Osteoblast (primary cell): Measurements from ENCODE around the gene TTLL5. TPM values are rescaled to one million over a fixed set of nuclear protein-coding genes. Genes with fewer than 3 reads are reported as not detected.

ENCODE experiments used
- DNase-seq: peaks from one replicate; pipeline ENCODE4 v3.0.0; 2011; ENCODE audit warnings: low spot score, mixed read lengths; ENCODE audit not compliant: insufficient read length; ENCODE audit errors: missing footprints
- H2AFZ ChIP-seq: 2 replicates; pipeline ENCODE4 v1.6.0; 2011; ENCODE audit warnings: mild to moderate bottlenecking, low read length
- H3K27ac ChIP-seq: 2 replicates; pipeline ENCODE4 v1.5.1; 2011; ENCODE audit warnings: mild to moderate bottlenecking, low read depth, low read length, moderate library complexity
- H3K27me3 ChIP-seq: 2 replicates; pipeline ENCODE4 v1.6.0; 2012; ENCODE audit warnings: mild to moderate bottlenecking, control low read depth, inconsistent platforms, low read length, moderate library complexity; ENCODE audit not compliant: insufficient read depth
- H3K36me3 ChIP-seq: 2 replicates; pipeline ENCODE4 v1.5.1; 2011; ENCODE audit warnings: mild to moderate bottlenecking, low read length, control low read depth, moderate library complexity; ENCODE audit not compliant: insufficient read depth
- H3K4me1 ChIP-seq: 2 replicates; pipeline ENCODE4 v1.5.1; 2011; ENCODE audit warnings: mild to moderate bottlenecking, low read length, control low read depth, moderate library complexity; ENCODE audit not compliant: insufficient read depth
- H3K4me2 ChIP-seq: 2 replicates; pipeline ENCODE4 v1.6.0; 2011; ENCODE audit warnings: mild to moderate bottlenecking, low read length; ENCODE audit not compliant: insufficient read depth
- H3K4me3 ChIP-seq: fragments of 200-600 bp; sonication (generic); 3 replicates; pipeline ENCODE4 v1.5.1; 2012; ENCODE audit warnings: mild to moderate bottlenecking, low read length, inconsistent platforms; ENCODE audit not compliant: insufficient read depth
- H3K79me2 ChIP-seq: 2 replicates; pipeline ENCODE4 v1.6.0; 2012; ENCODE audit warnings: mild to moderate bottlenecking, low read length, control low read depth, inconsistent platforms; ENCODE audit not compliant: insufficient read depth
- H3K9me3 ChIP-seq: 2 replicates; pipeline ENCODE4 v1.5.1; 2011; ENCODE audit warnings: low read depth, low read length, control low read depth
- H4K20me1 ChIP-seq: 2 replicates; pipeline ENCODE4 v1.6.0; 2012; ENCODE audit warnings: mild to moderate bottlenecking, low read length, control low read depth; ENCODE audit not compliant: insufficient read depth
- total RNA-seq: library from RNA; depleted of rRNA; stranded (reverse); fragments of >200 nt; gene quantifications from 2 replicates; pipeline ENCODE4 v1.2.3, GENCODE V29; 2012
- TF ChIP-seq, protein P1 (sequence below): IDR thresholded peaks from 2 replicates; pipeline ENCODE4 v1.5.1; 2011; ENCODE audit warnings: mild to moderate bottlenecking, low read depth, low read length, moderate library complexity; ENCODE audit errors: extremely low read depth

TTLL5 gene
- total RNA-seq, 1 donor = 30.4 TPM

DNA sequence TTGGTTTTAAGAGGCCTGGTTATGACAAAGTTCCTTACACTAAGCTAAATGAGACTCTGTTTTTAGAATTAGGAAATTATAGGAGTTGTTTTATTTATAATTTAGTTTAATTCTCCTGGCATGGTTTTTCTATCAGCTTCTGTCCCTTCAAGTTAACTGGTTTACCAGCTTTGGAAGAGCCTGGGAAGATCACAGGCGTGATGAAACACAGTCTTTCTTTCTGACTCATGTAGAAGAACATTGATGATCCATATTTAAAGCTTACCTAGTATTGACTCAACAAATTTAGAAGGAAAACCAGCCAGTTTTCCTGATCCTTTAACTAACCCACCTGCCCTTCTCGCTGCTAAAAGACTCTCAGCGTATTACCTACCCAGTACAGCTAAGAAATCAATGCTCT lies 165.6 kb downstream of the TTLL5 start:
- Histone ChIP-seq H3K4me1 (peaks cover 33% of the 10 kb centered on the region), H3K27me3 (no peaks in the 10 kb centered on the region)

GRCh38 chr14:75827331-75827730 lies 166.3 kb downstream of the TTLL5 start:
- no peak overlapping the region for H3K4me3 ChIP-seq
- H3K27me3 ChIP-seq = no peaks in the 10 kb centered on the region
- no peaks in the 10 kb centered on the region for H3K9me3 ChIP-seq
- no peak for DNase-seq
- no peaks in the 10 kb centered on the region for H3K36me3 ChIP-seq
- no peak overlapping the region for H3K4me2 ChIP-seq
- H3K27ac ChIP-seq = no peak overlapping the region
- no peaks in the 10 kb centered on the region for H4K20me1 ChIP-seq
- TF ChIP-seq, protein P1, sequence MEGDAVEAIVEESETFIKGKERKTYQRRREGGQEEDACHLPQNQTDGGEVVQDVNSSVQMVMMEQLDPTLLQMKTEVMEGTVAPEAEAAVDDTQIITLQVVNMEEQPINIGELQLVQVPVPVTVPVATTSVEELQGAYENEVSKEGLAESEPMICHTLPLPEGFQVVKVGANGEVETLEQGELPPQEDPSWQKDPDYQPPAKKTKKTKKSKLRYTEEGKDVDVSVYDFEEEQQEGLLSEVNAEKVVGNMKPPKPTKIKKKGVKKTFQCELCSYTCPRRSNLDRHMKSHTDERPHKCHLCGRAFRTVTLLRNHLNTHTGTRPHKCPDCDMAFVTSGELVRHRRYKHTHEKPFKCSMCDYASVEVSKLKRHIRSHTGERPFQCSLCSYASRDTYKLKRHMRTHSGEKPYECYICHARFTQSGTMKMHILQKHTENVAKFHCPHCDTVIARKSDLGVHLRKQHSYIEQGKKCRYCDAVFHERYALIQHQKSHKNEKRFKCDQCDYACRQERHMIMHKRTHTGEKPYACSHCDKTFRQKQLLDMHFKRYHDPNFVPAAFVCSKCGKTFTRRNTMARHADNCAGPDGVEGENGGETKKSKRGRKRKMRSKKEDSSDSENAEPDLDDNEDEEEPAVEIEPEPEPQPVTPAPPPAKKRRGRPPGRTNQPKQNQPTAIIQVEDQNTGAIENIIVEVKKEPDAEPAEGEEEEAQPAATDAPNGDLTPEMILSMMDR = no peak
- H2AFZ ChIP-seq = no peak overlapping the region
- no peaks in the 10 kb centered on the region for H3K79me2 ChIP-seq
- peaks cover 33% of the 10 kb centered on the region for H3K4me1 ChIP-seq

More for the DNA sequence above, 165.6 kb downstream of the TTLL5 start:
- Histone ChIP-seq H3K9me3 (no peaks in the 10 kb centered on the region), H3K4me2 (no peak overlapping the region), H2AFZ (no peak overlapping the region), H4K20me1 (no peaks in the 10 kb centered on the region), H3K4me3 (no peak overlapping the region), H3K27ac (no peak overlapping the region), H3K36me3 (no peaks in the 10 kb centered on the region), H3K79me2 (no peaks in the 10 kb centered on the region)
- TF ChIP-seq, protein P1 = no peak
- no peak for DNase-seq

DNA sequence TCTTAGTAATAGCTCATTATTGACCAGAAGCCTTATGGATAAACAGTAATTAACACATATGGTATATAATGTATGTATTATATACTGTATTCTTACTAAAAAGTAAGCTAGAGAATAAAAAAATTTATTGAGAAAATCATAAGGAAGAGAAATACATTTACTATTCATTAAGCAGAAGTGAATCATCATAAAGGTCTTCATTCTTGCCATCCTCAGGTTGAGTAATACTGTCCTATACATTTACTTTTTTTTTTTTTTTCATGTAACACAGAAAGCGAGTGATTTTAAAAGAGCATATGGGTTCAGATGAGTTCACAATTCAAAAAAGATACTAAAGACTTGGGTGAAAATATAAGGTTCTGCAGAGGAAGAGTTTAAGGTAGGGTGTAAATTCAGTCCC lies 168.3 kb downstream of the TTLL5 start:
- TF ChIP-seq, protein P1 = no peak
- no peak overlapping the region for H2AFZ ChIP-seq
- no peaks in the 10 kb centered on the region for H3K79me2 ChIP-seq
- H3K36me3 ChIP-seq = no peaks in the 10 kb centered on the region
- no peaks in the 10 kb centered on the region for H3K27me3 ChIP-seq
- no peak overlapping the region for H3K27ac ChIP-seq
- H3K4me2 ChIP-seq = no peak overlapping the region
- no peaks in the 10 kb centered on the region for H4K20me1 ChIP-seq
- DNase-seq = no peak
- H3K4me1 ChIP-seq = peaks cover 30% of the 10 kb centered on the region
- no peak overlapping the region for H3K4me3 ChIP-seq
- H3K9me3 ChIP-seq = no peaks in the 10 kb centered on the region

GRCh38 chr14:75831455-75831854 lies 170.4 kb downstream of the TTLL5 start:
- no peaks in the 10 kb centered on the region for H4K20me1 ChIP-seq
- peak overlapping the region; percentile 24 for H2AFZ ChIP-seq
- H3K27ac ChIP-seq = peak overlapping the region; percentile 56
- DNase-seq = peak; percentile 62
- peak overlapping the region; percentile 7 for H3K4me3 ChIP-seq
- H3K9me3 ChIP-seq = no peaks in the 10 kb centered on the region
- H3K79me2 ChIP-seq = no peaks in the 10 kb centered on the region
- H3K4me1 ChIP-seq = peaks cover 30% of the 10 kb centered on the region
- no peaks in the 10 kb centered on the region for H3K27me3 ChIP-seq
- TF ChIP-seq, protein P1 = no peak
- no peaks in the 10 kb centered on the region for H3K36me3 ChIP-seq
- H3K4me2 ChIP-seq = peak overlapping the region; percentile 43
